Measurements from ENCODE around the gene FOXL2.

- TF ChIP-seq GATA2 (IDR thresholded peaks at IDR 0.05; ENCODE audit: low read depth, low read length) = no peak
- TF ChIP-seq GATA3 (IDR thresholded peaks at IDR 0.05; ENCODE audit: low read depth, low read length) = no peak
Observed at GRCh38 chr3:138915503-138916498, 31.1 kb downstream of the FOXL2 start.
